BLaER1 treated with 17β-estradiol and CSF1 and Interleukin-3, amounts not matched to agents 10 nM and 100 nM (cell line): ENCODE data around the gene MTG2.

Experiments
- H3K27ac ChIP-seq, 11 experiments: shearing (Covaris generic); formaldehyde crosslinking; 2 replicates each; pipeline ENCODE4 v1.8.1; 2022
- H3K27me3 ChIP-seq, 11 experiments: shearing (Covaris generic); formaldehyde crosslinking; 2 replicates each; pipeline ENCODE4 v1.8.1; 2022
- H3K36me3 ChIP-seq, 11 experiments: shearing (Covaris generic); formaldehyde crosslinking; 2 replicates each; pipeline ENCODE4 v1.8.1; 2022
- H3K4me1 ChIP-seq, 10 experiments: shearing (Covaris generic); formaldehyde crosslinking; 2 replicates each; pipeline ENCODE4 v1.8.1; 2022
- H3K4me2 ChIP-seq, 11 experiments: shearing (Covaris generic); formaldehyde crosslinking; 2 replicates each; pipeline ENCODE4 v1.8.1; 2022
- H3K4me3 ChIP-seq, 10 experiments: shearing (Covaris generic); formaldehyde crosslinking; 2 replicates each; pipeline ENCODE4 v1.8.1; 2022
- H3K9ac ChIP-seq, 11 experiments: shearing (Covaris generic); formaldehyde crosslinking; 2 replicates each; pipeline ENCODE4 v1.8.1; 2022
- H3K9me3 ChIP-seq, 11 experiments: shearing (Covaris generic); formaldehyde crosslinking; replicated peaks in 1 of 11; 2 replicates each; pipeline ENCODE4 v1.8.1; 2022
- H4K20me1 ChIP-seq, 11 experiments: shearing (Covaris generic); formaldehyde crosslinking; 2 replicates each; pipeline ENCODE4 v1.8.1; 2022
- Cebpa-rat ChIP-seq, 11 experiments: shearing (Covaris generic); IDR thresholded peaks; 2 replicates each; pipeline ENCODE4 v1.8.1; 2022

The MTG2 gene

GRCh38 chr20:62235777-62236157, 52.9 kb downstream of the MTG2 start:
- Histone ChIP-seq H3K27me3 (no peaks in the 10 kb centered on the region), H3K4me1 (peaks cover 21 to 52% (median 48%) of the 10 kb centered on the region in 10 experiments), H3K4me3 (no peak overlapping the region), H3K9ac (no peak overlapping the region), H3K27ac (no peak overlapping the region), H3K9me3 (peaks cover 0 to 8% (median 5%) of the 10 kb centered on the region in 11 experiments; a peak in 7 of 22 replicates), H4K20me1 (peaks cover 10 to 30% (median 17%) of the 10 kb centered on the region in 11 experiments; a peak in 20 of 22 replicates), H3K36me3 (0 out of 22 replicates have a peak, but pooled peaks cover 0 to 2% (median 0%) of the 10 kb centered on the region in 11 experiments), H3K4me2 (peak overlapping the region in 5 of 11 experiments; percentile 31 to 61 (median 53); a peak in 5 of 22 replicates)
- TF ChIP-seq Cebpa-rat (IDR thresholded peaks at IDR 0.05) = no peak

- H3K4me3 ChIP-seq = no peak overlapping the region
- no peak for TF ChIP-seq Cebpa-rat (IDR thresholded peaks at IDR 0.05)
- peaks cover 23 to 52% (median 48%) of the 10 kb centered on the region in 10 experiments for H3K4me1 ChIP-seq
- peaks cover 14 to 34% (median 21%) of the 10 kb centered on the region in 11 experiments; a peak in 21 of 22 replicates for H4K20me1 ChIP-seq
- H3K9ac ChIP-seq = no peak overlapping the region
- H3K9me3 ChIP-seq = peaks cover 0 to 8% (median 5%) of the 10 kb centered on the region in 11 experiments; a peak in 7 of 22 replicates
- H3K27ac ChIP-seq = no peak overlapping the region
- H3K36me3 ChIP-seq = peaks cover 0 to 7% (median 0%) of the 10 kb centered on the region in 11 experiments; a peak in 4 of 22 replicates
- H3K4me2 ChIP-seq = peak overlapping the region in 4 of 11 experiments; percentile 12 to 36 (median 20); a peak in 6 of 22 replicates
- H3K27me3 ChIP-seq = no peaks in the 10 kb centered on the region
Observed at GRCh38 chr20:62236200-62236599, 53.4 kb downstream of the MTG2 start.

GRCh38 chr20:62236766-62237513, 54.1 kb downstream of the MTG2 start:
- Histone ChIP-seq H3K27me3 (no peaks in the 10 kb centered on the region), H3K4me2 (peak overlapping the region in 9 of 11 experiments; percentile 79 to 92 (median 87); a peak in 14 of 22 replicates), H3K4me3 (no peak overlapping the region), H3K9me3 (peaks cover 0 to 8% (median 5%) of the 10 kb centered on the region in 11 experiments; a peak in 7 of 22 replicates), H3K36me3 (peaks cover 0 to 13% (median 4%) of the 10 kb centered on the region in 11 experiments; a peak in 10 of 22 replicates), H3K9ac (no peak overlapping the region), H4K20me1 (peaks cover 21 to 41% (median 28%) of the 10 kb centered on the region in 11 experiments), H3K27ac (no peak overlapping the region), H3K4me1 (peaks cover 27 to 55% (median 49%) of the 10 kb centered on the region in 10 experiments)
- no peak for TF ChIP-seq Cebpa-rat (IDR thresholded peaks at IDR 0.05)

GRCh38 chr20:62237514-62237800, 54.6 kb downstream of the MTG2 start:
- peak overlapping the region in 8 of 10 experiments; percentile 58 to 77 (median 64); a peak in 7 of 20 replicates for H3K4me3 ChIP-seq
- no peak overlapping the region for H3K27ac ChIP-seq
- H3K4me2 ChIP-seq = peak overlapping the region; percentile 78 to 92 (median 87)
- TF ChIP-seq Cebpa-rat (IDR thresholded peaks at IDR 0.05) = no peak
- H3K9ac ChIP-seq = peak overlapping the region in 1 of 11 experiments; percentile 41; a peak in 1 of 22 replicates
- H3K4me1 ChIP-seq = peaks cover 27 to 55% (median 49%) of the 10 kb centered on the region in 10 experiments
- no peaks in the 10 kb centered on the region for H3K27me3 ChIP-seq
- H4K20me1 ChIP-seq = peaks cover 26 to 47% (median 34%) of the 10 kb centered on the region in 11 experiments
- H3K9me3 ChIP-seq = peaks cover 0 to 8% (median 5%) of the 10 kb centered on the region in 11 experiments; a peak in 7 of 22 replicates
- peaks cover 0 to 19% (median 6%) of the 10 kb centered on the region in 11 experiments; a peak in 12 of 22 replicates for H3K36me3 ChIP-seq

- Histone ChIP-seq H3K36me3 (peaks cover 0 to 24% (median 9%) of the 10 kb centered on the region in 11 experiments; a peak in 12 of 22 replicates), H3K9me3 (peaks cover 0 to 8% (median 5%) of the 10 kb centered on the region in 11 experiments; a peak in 7 of 22 replicates), H4K20me1 (peaks cover 32 to 52% (median 39%) of the 10 kb centered on the region in 11 experiments), H3K4me3 (peak within 1 kb of the TSS; percentile 58 to 77 (median 69)), H3K4me2 (peak within 1 kb of the TSS; percentile 86 to 97 (median 93)), H3K4me1 (peaks cover 27 to 55% (median 49%) of the 10 kb centered on the region in 10 experiments), H3K27me3 (no peaks in the 10 kb centered on the region), H3K9ac (peak within 1 kb of the TSS; percentile 61 to 86 (median 76)), H3K27ac (peak within 1 kb of the TSS; percentile 17 to 69 (median 51); a peak in 15 of 22 replicates)
- no peak for TF ChIP-seq Cebpa-rat (IDR thresholded peaks at IDR 0.05)
Observed at GRCh38 chr20:62237801-62238568, 55.2 kb downstream of the MTG2 start, which contains the start of gene OSBPL2. OSBPL2 (plus strand) TSS chr20:62238521; CDS start chr20:62256185, 17,664 bp downstream.

GRCh38 chr20:62238569-62239277, 55.9 kb downstream of the MTG2 start:
- H3K4me2 ChIP-seq = peak overlapping the region; percentile 79 to 97 (median 93)
- TF ChIP-seq Cebpa-rat (IDR thresholded peaks at IDR 0.05) = no peak
- peaks cover 0 to under 1% (median 0%) of the 10 kb centered on the region in 11 experiments; a peak in 1 of 22 replicates for H3K27me3 ChIP-seq
- peak overlapping the region; percentile 58 to 77 (median 69) for H3K4me3 ChIP-seq
- peaks cover 0 to 4% (median 3%) of the 10 kb centered on the region in 11 experiments; a peak in 7 of 22 replicates for H3K9me3 ChIP-seq
- H3K9ac ChIP-seq = peak overlapping the region; percentile 61 to 86 (median 76)
- peaks cover 28 to 58% (median 51%) of the 10 kb centered on the region in 10 experiments for H3K4me1 ChIP-seq
- peaks cover 0 to 30% (median 12%) of the 10 kb centered on the region in 11 experiments; a peak in 12 of 22 replicates for H3K36me3 ChIP-seq
- peak overlapping the region; percentile 17 to 69 (median 51); a peak in 15 of 22 replicates for H3K27ac ChIP-seq
- H4K20me1 ChIP-seq = peaks cover 39 to 59% (median 46%) of the 10 kb centered on the region in 11 experiments

GRCh38 chr20:62239278-62239879, 56.6 kb downstream of the MTG2 start:
- Histone ChIP-seq H4K20me1 (peaks cover 46 to 66% (median 53%) of the 10 kb centered on the region in 11 experiments), H3K27me3 (peaks cover 0 to 7% (median 0%) of the 10 kb centered on the region in 11 experiments; a peak in 2 of 22 replicates)
- no peak for TF ChIP-seq Cebpa-rat (IDR thresholded peaks at IDR 0.05)

More at GRCh38 chr20:62239278-62239879, 56.6 kb downstream of the MTG2 start:
- Histone ChIP-seq H3K4me1 (peaks cover 34 to 62% (median 55%) of the 10 kb centered on the region in 10 experiments), H3K9ac (peak overlapping the region; percentile 61 to 86 (median 76); a peak in 21 of 22 replicates), H3K9me3 (no peaks in the 10 kb centered on the region), H3K4me2 (peak overlapping the region; percentile 79 to 97 (median 93)), H3K27ac (peak overlapping the region in 7 of 11 experiments; percentile 34 to 67 (median 52); a peak in 5 of 22 replicates), H3K4me3 (peak overlapping the region; percentile 58 to 77 (median 69)), H3K36me3 (peaks cover 0 to 37% (median 12%) of the 10 kb centered on the region in 11 experiments; a peak in 12 of 22 replicates)
